ENCODE results near the gene PERM1.

DNA sequence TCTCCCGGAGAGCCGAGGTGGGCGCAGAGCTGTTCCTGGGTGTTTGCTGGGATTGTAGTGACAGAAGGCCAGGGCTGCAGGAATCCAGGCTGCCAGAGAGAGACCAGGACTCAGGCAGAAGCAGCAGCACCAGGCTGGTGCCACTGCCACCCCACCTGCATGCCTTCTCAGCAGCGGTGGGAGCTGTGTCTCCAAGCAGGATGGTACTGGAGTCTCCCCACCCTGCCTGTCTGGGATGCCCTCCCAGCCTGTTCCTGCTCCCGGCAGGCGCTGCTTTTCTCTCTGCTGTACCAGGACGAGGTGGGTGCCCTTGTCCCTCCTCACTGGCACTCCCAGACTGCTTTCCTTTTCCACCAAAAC is 22.5 kb upstream of the PERM1 start:
- no peak for TF ChIP-seq CTCF (conservative IDR thresholded peaks at IDR 0.05; ENCODE audit: low read depth, low read length)
- no peak for TF ChIP-seq EZH2 (IDR thresholded peaks at IDR 0.05; ENCODE audit: low read length, unreplicated experiment)
